GM12878 (cell line): ENCODE data around the gene KLC4. TPM values are rescaled to one million over a fixed set of nuclear protein-coding genes. Genes with fewer than 3 reads are reported as not detected.

Experiments
- ATAC-seq: fragments of 200-7000 bp; cut with Tn5 transposase; 3 replicates; pipeline ENCODE4 v1.9.1; 2020; ENCODE audit warnings: mild to moderate bottlenecking, moderate library complexity
- BruUV-seq: library from RNA; stranded (reverse); fragments of 400-500 nt; replicated peaks from 2 replicates; lab custom pipeline; 2021; lab: Mats Ljungman, UMichigan
- CTCF ChIA-PET: fragments of 300-600 bp; sonication (Branson Sonifier 250); formaldehyde crosslinking; extraction: SDS; loops from one replicate; lab custom pipeline; 2021; ENCODE audit warnings: inconsistent platforms; lab: Yijun Ruan, JAX
- POLR2A ChIA-PET: fragments of 350-600 bp; formaldehyde crosslinking; extraction: SDS; loops from one replicate; lab custom pipeline; 2021; ENCODE audit warnings: inconsistent platforms; lab: Charles Lee
- RAD21 ChIA-PET: fragments of 300-600 bp; sonication (Branson Sonifier 250); formaldehyde crosslinking; loops from one replicate; lab custom pipeline; 2023; ENCODE audit warnings: antibody characterized with exemption; ENCODE audit not compliant: unreplicated experiment; lab: Charles Lee
- SMC1A ChIA-PET: fragments of 300-600 bp; sonication (Branson Sonifier 250); formaldehyde crosslinking; loops from one replicate; lab custom pipeline; 2023; ENCODE audit not compliant: unreplicated experiment, uncharacterized antibody; lab: Charles Lee
- DNase-seq: peaks from one replicate; pipeline ENCODE4 v3.0.0-alpha.2; 2011; ENCODE audit warnings: low read depth, low spot score
- FAIRE-seq: peaks from 3 replicates; lab custom pipeline; 2011; peaks lifted over from hg19 to GRCh38; lab: Jason Lieb, UNC
- H2AFZ ChIP-seq: 2 replicates; pipeline ENCODE4 v1.6.0; 2011; ENCODE audit warnings: low read depth, low read length, control low read depth; ENCODE audit not compliant: control insufficient read depth
- H3K27ac ChIP-seq: 2 replicates; pipeline ENCODE4 v1.5.1; 2011; ENCODE audit warnings: control low read depth; ENCODE audit not compliant: control insufficient read depth, insufficient read depth
- H3K27me3 ChIP-seq, 2 experiments: replicated peaks in 1 of 2; 2 replicates each; pipeline versions ENCODE4 v1.6.0 to v1.6.1; 2011; ENCODE audit warnings: low read length in 1 of 2; ENCODE audit not compliant: control insufficient read depth in 2 of 2, insufficient read depth in 2 of 2
- H3K36me3 ChIP-seq, 2 experiments: 2 replicates each; pipeline ENCODE4 v1.5.1; 2011; ENCODE audit warnings: low read length in 1 of 2; ENCODE audit not compliant: control insufficient read depth in 2 of 2, insufficient read depth in 2 of 2
- H3K4me1 ChIP-seq: 2 replicates; pipeline ENCODE4 v1.6.1; 2011; ENCODE audit warnings: mild to moderate bottlenecking, low read length, moderate library complexity, mixed read lengths; ENCODE audit not compliant: control insufficient read depth, insufficient read depth
- H3K4me2 ChIP-seq: 2 replicates; pipeline ENCODE4 v1.6.0; 2011; ENCODE audit warnings: control low read depth; ENCODE audit not compliant: control insufficient read depth, insufficient read depth
- H3K4me3 ChIP-seq: fragments of 200-600 bp; sonication (generic); 2 replicates; pipeline ENCODE4 v1.5.1; 2016
- H3K79me2 ChIP-seq: 2 replicates; pipeline ENCODE4 v1.6.0; 2011; ENCODE audit warnings: low read length; ENCODE audit not compliant: control insufficient read depth, insufficient read depth
- H3K9ac ChIP-seq: 2 replicates; pipeline ENCODE4 v1.8.0; 2011; ENCODE audit warnings: low read length, control low read depth, mixed read lengths; ENCODE audit not compliant: control insufficient read depth, insufficient read depth
- H3K9me3 ChIP-seq: replicated peaks from 3 replicates; pipeline ENCODE4 v1.5.1; 2011; ENCODE audit warnings: mild to moderate bottlenecking, low read length; ENCODE audit not compliant: control insufficient read depth, insufficient read depth
- H4K20me1 ChIP-seq: 2 replicates; pipeline ENCODE4 v1.6.0; 2011; ENCODE audit not compliant: control insufficient read depth, insufficient read depth
- FOS ChIP-seq: IDR thresholded peaks from 3 replicates; pipeline ENCODE4 v1.6.1; 2011; ENCODE audit warnings: borderline replicate concordance; ENCODE audit not compliant: insufficient read length; ENCODE audit errors: extremely low read depth
- MTA2 ChIP-seq: fragments of 450-650 bp; IDR thresholded peaks from 2 replicates; pipeline ENCODE4 v1.6.1; 2016; ENCODE audit warnings: low read depth, mild to moderate bottlenecking, moderate library complexity
- MXI1 ChIP-seq: fragments of 150-350 bp; IDR thresholded peaks from 2 replicates; pipeline ENCODE4 v1.6.1; 2011; ENCODE audit warnings: low read depth, mild to moderate bottlenecking, inconsistent platforms, low read length, improper control_type of control experiment
- NR2C2 ChIP-seq: IDR thresholded peaks from 2 replicates; pipeline ENCODE4 v1.6.1; 2011; ENCODE audit warnings: borderline replicate concordance, low read depth; ENCODE audit not compliant: control insufficient read depth, insufficient read length
- SUPT20H ChIP-seq: IDR thresholded peaks from 2 replicates; pipeline ENCODE4 v1.6.1; 2011; ENCODE audit warnings: low read depth, mild to moderate bottlenecking, low read length, moderate library complexity, borderline replicate concordance; ENCODE audit not compliant: control insufficient read depth
- whole genome bisulfite sequencing: methylation state at CpG from one replicate; pipeline ENCODE4 v1.1.6; 2016; ENCODE audit warnings: low lambda C conversion rate; ENCODE audit not compliant: insufficient replicate concordance, insufficient coverage; ENCODE audit errors: missing lambda C conversion rate; 5-methylcytosine and 5-hydroxymethylcytosine counted together
- in situ Hi-C: fragments of 300-500 bp; cut with MboI; formaldehyde crosslinking; loops from 9 replicates; pipeline ENCODE4 v1.14.3; 2018; ENCODE audit warnings: mixed read lengths
- intact Hi-C: fragments of 100-400 bp; cut with micrococcal nuclease; formaldehyde crosslinking; loops from one replicate; pipeline ENCODE4 v1.14.2; 2022; ENCODE audit not compliant: unreplicated experiment
- polyA plus RNA-seq, 11 experiments: library from polyadenylated mRNA; depleted of rRNA in 4 of 11; unstranded in 6 of 11; stranded (reverse) in 5 of 11; fragments of >200 nt; fragmentation: Nextera tagmentation in 4 of 11; fragmentation: Illumina TruSeq in 1 of 11; extraction: Ambion mirVana in 4 of 11; extraction: Trizol in 1 of 11; gene quantifications; 1 replicate in 1 of 11; 2 replicates in 10 of 11; pipeline versions ENCODE4 v1.2.1 to v1.2.3, GENCODE V29; 2011 to 2016; ENCODE audit warnings: inconsistent platforms in 2 of 11, missing spikeins in 2 of 11, low read depth in 1 of 11
- total RNA-seq, 4 experiments: library from RNA; depleted of rRNA in 3 of 4; stranded (reverse); fragments of >200 nt in 3 of 4; fragmentation: Illumina TruSeq in 1 of 4; extraction: Trizol in 1 of 4; gene quantifications; 2 replicates each; pipeline versions ENCODE4 v1.2.1 to v1.2.3, GENCODE V29; 2013 to 2021
- TF ChIP-seq, protein P1 (sequence below): fragments of 450-650 bp; IDR thresholded peaks from 2 replicates; pipeline ENCODE4 v1.6.1; 2017; ENCODE audit warnings: low read depth, mild to moderate bottlenecking, moderate library complexity

The KLC4 gene
- total and polyA plus RNA-seq, 10 of the 15 experiments (the other 5 are each of a cell fraction or from before 2014, with no cell fraction given) = 0.90 to 13.4 (median 6.9) TPM

DNA sequence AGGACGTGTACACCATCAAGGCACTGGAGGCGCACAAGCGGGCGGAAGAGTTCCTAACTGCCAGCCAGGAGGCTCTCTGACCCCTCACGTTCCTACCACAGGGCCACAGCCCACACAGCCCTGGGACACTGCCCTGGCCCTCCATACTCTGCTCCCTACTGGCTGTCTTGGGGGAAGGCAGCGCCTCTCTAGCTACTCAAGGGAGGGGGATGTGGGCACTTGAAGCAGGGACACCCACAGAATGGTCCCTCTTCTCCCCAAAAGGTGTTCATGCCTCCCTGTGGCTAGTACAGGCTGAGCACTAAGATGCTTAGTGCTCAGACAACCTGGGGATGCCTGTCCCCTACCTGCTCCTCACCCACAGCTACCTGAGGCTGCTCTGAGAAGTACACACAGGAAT, 48.2 kb upstream of the KLC4 start:
- Histone ChIP-seq H3K36me3 (peaks cover 26 to 29% of the 10 kb centered on the region in 2 experiments), H3K79me2 (peaks cover 23% of the 10 kb centered on the region), H4K20me1 (no peaks in the 10 kb centered on the region)
- no peak for ATAC-seq
- SMC1A ChIA-PET = interaction anchor here (1.1 kb wide), 1 partner anchor 25 kb away, joined by 4 read pairs; no protein-coding TSS in a partner anchor
- TF ChIP-seq FOS (no peak), MTA2 (no peak), MXI1 (no peak), NR2C2 (no peak), SUPT20H (no peak)
- TF ChIP-seq, protein P1, sequence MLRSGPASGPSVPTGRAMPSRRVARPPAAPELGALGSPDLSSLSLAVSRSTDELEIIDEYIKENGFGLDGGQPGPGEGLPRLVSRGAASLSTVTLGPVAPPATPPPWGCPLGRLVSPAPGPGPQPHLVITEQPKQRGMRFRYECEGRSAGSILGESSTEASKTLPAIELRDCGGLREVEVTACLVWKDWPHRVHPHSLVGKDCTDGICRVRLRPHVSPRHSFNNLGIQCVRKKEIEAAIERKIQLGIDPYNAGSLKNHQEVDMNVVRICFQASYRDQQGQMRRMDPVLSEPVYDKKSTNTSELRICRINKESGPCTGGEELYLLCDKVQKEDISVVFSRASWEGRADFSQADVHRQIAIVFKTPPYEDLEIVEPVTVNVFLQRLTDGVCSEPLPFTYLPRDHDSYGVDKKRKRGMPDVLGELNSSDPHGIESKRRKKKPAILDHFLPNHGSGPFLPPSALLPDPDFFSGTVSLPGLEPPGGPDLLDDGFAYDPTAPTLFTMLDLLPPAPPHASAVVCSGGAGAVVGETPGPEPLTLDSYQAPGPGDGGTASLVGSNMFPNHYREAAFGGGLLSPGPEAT = no peak
- TF ChIP-seq, all 136 proteins: peak for 0
- ChIA-PET CTCF (interaction anchor here (0.5 to 4.1 kb wide), 5 partner anchors 48 to 153 kb away, joined by 3 to 26 read pairs (median 4); partner anchors contain the start of genes CNPY3, KLC4 and MRPL2), RAD21 (interaction anchor here (1.3 to 1.4 kb wide), 2 partner anchors 48 to 132 kb away, joined by 3 to 5 read pairs; partner anchors contain the start of genes KLC4 and MRPL2), POLR2A (interaction anchor here (1.0 kb wide), 1 partner anchor 28 kb away, joined by 3 read pairs; no protein-coding TSS in a partner anchor)
- H3K27me3 ChIP-seq = no peaks in the 10 kb centered on the region
- H3K4me2 ChIP-seq = no peak overlapping the region
- H3K27ac ChIP-seq = no peak overlapping the region
- FAIRE-seq (no peak), DNase-seq (no peak)
- intact Hi-C loops (no loop called here), in situ Hi-C loops (no loop called here)
- H2AFZ ChIP-seq = no peak overlapping the region
- no peak overlapping the region for H3K9ac ChIP-seq
- WGBS = 94% methylated on average over 6 of the region's 6 CpGs
- H3K9me3 ChIP-seq = no peaks in the 10 kb centered on the region
- no TSS peak for BruUV-seq
- H3K4me3 ChIP-seq = no peak overlapping the region
- H3K4me1 ChIP-seq = peaks cover 7% of the 10 kb centered on the region
